OCI-LY1 (cell line): ENCODE measurements around the gene RNASEH1.

ENCODE experiments used
- H2AFZ ChIP-seq: fragments of 200-600 bp; sonication (generic), shearing (Covaris generic); 2 replicates; pipeline ENCODE4 v1.6.0; 2014; ENCODE audit warnings: antibody characterized with exemption, mild to moderate bottlenecking, low read length
- H3F3A ChIP-seq: fragments of 200-600 bp; sonication (generic), shearing (Covaris generic); 2 replicates; pipeline ENCODE4 v1.6.0; 2014; ENCODE audit warnings: mild to moderate bottlenecking, antibody characterized with exemption, low read length, moderate library complexity; ENCODE audit not compliant: insufficient read depth
- H3K27ac ChIP-seq: fragments of 200-600 bp; sonication (generic); 2 replicates; pipeline ENCODE4 v1.5.1; 2014; ENCODE audit warnings: low read length, mixed run types, mild to moderate bottlenecking, low read depth; ENCODE audit not compliant: poor library complexity, severe bottlenecking
- H3K27me3 ChIP-seq: fragments of 200-600 bp; sonication (generic); 2 replicates; pipeline ENCODE4 v1.6.0; 2014; ENCODE audit warnings: antibody characterized with exemption, mild to moderate bottlenecking, low read length, moderate library complexity; ENCODE audit not compliant: insufficient read depth
- H3K36me3 ChIP-seq: fragments of 200-600 bp; sonication (generic); 2 replicates; pipeline ENCODE4 v1.6.1; 2014; ENCODE audit warnings: mild to moderate bottlenecking, antibody characterized with exemption, low read length, moderate library complexity, mixed read lengths; ENCODE audit not compliant: insufficient read depth
- H3K4me1 ChIP-seq: fragments of 200-600 bp; sonication (generic); 2 replicates; pipeline ENCODE4 v1.5.1; 2014; ENCODE audit warnings: mild to moderate bottlenecking, low read length, moderate library complexity; ENCODE audit not compliant: insufficient read depth, severe bottlenecking
- H3K4me2 ChIP-seq: fragments of 200-600 bp; sonication (generic), shearing (Covaris generic); 2 replicates; pipeline ENCODE4 v1.6.1; 2014; ENCODE audit warnings: low read length
- H3K4me3 ChIP-seq: fragments of 200-600 bp; sonication (generic); 2 replicates; pipeline ENCODE4 v1.5.1; 2014; ENCODE audit warnings: low read length, low read depth, mild to moderate bottlenecking, mixed read lengths; ENCODE audit not compliant: poor library complexity, severe bottlenecking
- H3K79me2 ChIP-seq: fragments of 200-600 bp; shearing (Covaris generic); 2 replicates; pipeline ENCODE4 v1.6.1; 2016; ENCODE audit warnings: mixed run types, low read length, mixed read lengths; ENCODE audit not compliant: insufficient read depth
- H3K9ac ChIP-seq: fragments of 200-600 bp; sonication (generic), shearing (Covaris generic); 2 replicates; pipeline ENCODE4 v1.6.1; 2014; ENCODE audit warnings: mild to moderate bottlenecking, low read length, mixed read lengths
- H3K9me2 ChIP-seq: fragments of 200-600 bp; sonication (generic), shearing (Covaris generic); 2 replicates; pipeline ENCODE4 v1.6.1; 2014; ENCODE audit warnings: low read depth, mild to moderate bottlenecking, low read length, mixed read lengths
- H3K9me3 ChIP-seq: fragments of 200-600 bp; shearing (Covaris generic); 2 replicates; pipeline ENCODE4 v1.6.1; 2014; ENCODE audit warnings: low read length, mixed read lengths
- H4K20me1 ChIP-seq: fragments of 200-600 bp; sonication (generic), shearing (Covaris generic); 2 replicates; pipeline ENCODE4 v1.6.0; 2016; ENCODE audit warnings: mild to moderate bottlenecking, low read length; ENCODE audit not compliant: insufficient read depth
- CTCF ChIP-seq: fragments of 200-600 bp; sonication (generic), shearing (Covaris generic); IDR thresholded peaks from 2 replicates; pipeline ENCODE4 v1.5.1; 2017; ENCODE audit warnings: mild to moderate bottlenecking, antibody characterized with exemption, low read length, moderate library complexity, mixed read lengths
- EZH2 ChIP-seq: fragments of 200-600 bp; sonication (generic), shearing (Covaris generic); IDR thresholded peaks from 2 replicates; pipeline ENCODE4 v1.8.0; 2017; ENCODE audit warnings: borderline replicate concordance, mixed run types, mild to moderate bottlenecking, antibody characterized with exemption, low read length, moderate library complexity, mixed read lengths

Gene RNASEH1

GRCh38 chr2:3596901-3597417 lies 38.8 kb upstream of the RNASEH1 start:
- Histone ChIP-seq H4K20me1 (no peaks in the 10 kb centered on the region), H3K4me1 (peaks cover 16% of the 10 kb centered on the region), H3K27ac (no peak overlapping the region), H3K4me3 (no peak overlapping the region), H3K36me3 (no peaks in the 10 kb centered on the region; the same call in 1 of the 2 replicates), H3K9me3 (no peaks in the 10 kb centered on the region), H3K4me2 (no peak overlapping the region), H3K79me2 (no peaks in the 10 kb centered on the region), H3F3A (no peaks in the 10 kb centered on the region), H3K9ac (no peak overlapping the region), H2AFZ (no peak overlapping the region), H3K9me2 (no peaks in the 10 kb centered on the region), H3K27me3 (peaks cover 10% of the 10 kb centered on the region)
- TF ChIP-seq CTCF (no peak), EZH2 (no peak)

- Histone ChIP-seq H4K20me1 (no peaks in the 10 kb centered on the region), H3K27me3 (peaks cover 7% of the 10 kb centered on the region), H3K27ac (no peak overlapping the region), H3F3A (no peaks in the 10 kb centered on the region), H3K9ac (no peak overlapping the region), H3K4me1 (peaks cover 16% of the 10 kb centered on the region), H3K9me3 (no peaks in the 10 kb centered on the region), H2AFZ (no peak overlapping the region), H3K4me3 (no peak overlapping the region), H3K9me2 (no peaks in the 10 kb centered on the region), H3K36me3 (no peaks in the 10 kb centered on the region; the same call in 1 of the 2 replicates), H3K79me2 (no peaks in the 10 kb centered on the region), H3K4me2 (no peak overlapping the region)
- TF ChIP-seq EZH2: no peak
- no peak for TF ChIP-seq CTCF
These were observed 37.9 kb upstream of the RNASEH1 start for GRCh38 chr2:3595985-3596384.

- H3K4me3 ChIP-seq: no peak overlapping the region
- no peaks in the 10 kb centered on the region for H3K9me3 ChIP-seq
- H2AFZ ChIP-seq: no peak overlapping the region
These were observed 37.3 kb upstream of the RNASEH1 start for GRCh38 chr2:3595404-3595803.

More at GRCh38 chr2:3595404-3595803, 37.3 kb upstream of the RNASEH1 start:
- Histone ChIP-seq H3K79me2 (no peaks in the 10 kb centered on the region), H3K9me2 (no peaks in the 10 kb centered on the region), H3K27me3 (peaks cover 7% of the 10 kb centered on the region), H3K4me2 (no peak overlapping the region), H4K20me1 (no peaks in the 10 kb centered on the region), H3K4me1 (peaks cover 10% of the 10 kb centered on the region), H3F3A (no peaks in the 10 kb centered on the region), H3K36me3 (no peaks in the 10 kb centered on the region; the same call in 1 of the 2 replicates), H3K9ac (no peak overlapping the region), H3K27ac (no peak overlapping the region)
- TF ChIP-seq CTCF: no peak
- no peak for TF ChIP-seq EZH2
